ENCODE results near the gene KIAA1755.
"Not testable (repeated sequence)": the region's sequence is repeated elsewhere in the genome, so short reads cannot be mapped to it uniquely, and the experiment has no call there.

The KIAA1755 gene

GRCh38 chr20:38290829-38291814 lies 30.6 kb upstream of the KIAA1755 start:
- Histone ChIP-seq H3K4me1 (ENCODE audit: control insufficient read depth in 5 of 5, insufficient read depth in 5 of 5, low read length in 5 of 5) (peaks cover 3 to 28% (median 23%) of the 10 kb centered on the region in 5 donors), H3K27me3 (ENCODE audit: control insufficient read depth in 5 of 5, insufficient read depth in 4 of 5, low read length in 5 of 5) (no peaks in the 10 kb centered on the region), H3K36me3 (ENCODE audit: control insufficient read depth in 5 of 5, insufficient read depth in 5 of 5, low read length in 5 of 5) (no peaks in the 10 kb centered on the region), H3K9ac (ENCODE audit: low read length in 5 of 5) (no peak overlapping the region), H3K9me3 (ENCODE audit: control insufficient read depth in 5 of 5, low read length in 5 of 5) (no peaks in the 10 kb centered on the region), H3K27ac (ENCODE audit: low read depth, low read length) (no peak overlapping the region), H3K4me3 (ENCODE audit: low read depth in 1 of 5, low read length in 5 of 5) (no peak overlapping the region)

- H3K9ac ChIP-seq (ENCODE audit: low read length in 5 of 5), result no peak overlapping the region
Measured at GRCh38 chr20:38286586-38287531, 26.3 kb upstream of the KIAA1755 start.

GRCh38 chr20:38284893-38285444 lies 24.4 kb upstream of the KIAA1755 start:
- no peak overlapping the region for H3K27ac ChIP-seq (ENCODE audit: low read depth, low read length)

More at GRCh38 chr20:38286586-38287531, 26.3 kb upstream of the KIAA1755 start:
- H3K27ac ChIP-seq (ENCODE audit: low read depth, low read length), result no peak overlapping the region
- H3K4me3 ChIP-seq (ENCODE audit: low read depth in 1 of 5, low read length in 5 of 5), result no peak overlapping the region
- no peaks in the 10 kb centered on the region for H3K27me3 ChIP-seq (ENCODE audit: control insufficient read depth in 5 of 5, insufficient read depth in 4 of 5, low read length in 5 of 5)
- H3K36me3 ChIP-seq (ENCODE audit: control insufficient read depth in 5 of 5, insufficient read depth in 5 of 5, low read length in 5 of 5), result no peaks in the 10 kb centered on the region
- H3K9me3 ChIP-seq (ENCODE audit: control insufficient read depth in 5 of 5, low read length in 5 of 5), result peaks cover 0 to 4% (median 3%) of the 10 kb centered on the region in 5 donors
- peaks cover 0 to 6% (median 5%) of the 10 kb centered on the region in 5 donors for H3K4me1 ChIP-seq (ENCODE audit: control insufficient read depth in 5 of 5, insufficient read depth in 5 of 5, low read length in 5 of 5)

GRCh38 chr20:38284066-38284650 lies 23.6 kb upstream of the KIAA1755 start:
- not testable (repeated sequence) for H3K9me3 ChIP-seq (ENCODE audit: control insufficient read depth in 5 of 5, low read length in 5 of 5); H3K27me3 ChIP-seq (ENCODE audit: control insufficient read depth in 5 of 5, insufficient read depth in 4 of 5, low read length in 5 of 5); H3K9ac ChIP-seq (ENCODE audit: low read length in 5 of 5); H3K4me1 ChIP-seq (ENCODE audit: control insufficient read depth in 5 of 5, insufficient read depth in 5 of 5, low read length in 5 of 5); H3K4me3 ChIP-seq (ENCODE audit: low read depth in 1 of 5, low read length in 5 of 5); H3K27ac ChIP-seq (ENCODE audit: low read depth, low read length); H3K36me3 ChIP-seq (ENCODE audit: control insufficient read depth in 5 of 5, insufficient read depth in 5 of 5, low read length in 5 of 5)

More at GRCh38 chr20:38284893-38285444, 24.4 kb upstream of the KIAA1755 start:
- Histone ChIP-seq H3K36me3 (ENCODE audit: control insufficient read depth in 5 of 5, insufficient read depth in 5 of 5, low read length in 5 of 5) (no peaks in the 10 kb centered on the region), H3K4me3 (ENCODE audit: low read depth in 1 of 5, low read length in 5 of 5) (no peak overlapping the region), H3K27me3 (ENCODE audit: control insufficient read depth in 5 of 5, insufficient read depth in 4 of 5, low read length in 5 of 5) (no peaks in the 10 kb centered on the region), H3K9ac (ENCODE audit: low read length in 5 of 5) (no peak overlapping the region), H3K4me1 (ENCODE audit: control insufficient read depth in 5 of 5, insufficient read depth in 5 of 5, low read length in 5 of 5) (peaks cover 0 to 6% (median under 1%) of the 10 kb centered on the region in 5 donors), H3K9me3 (ENCODE audit: control insufficient read depth in 5 of 5, low read length in 5 of 5) (peaks cover 0 to 4% (median 3%) of the 10 kb centered on the region in 5 donors)

GRCh38 chr20:38283236-38283635 lies 22.7 kb upstream of the KIAA1755 start:
- H3K4me1 ChIP-seq (ENCODE audit: control insufficient read depth in 5 of 5, insufficient read depth in 5 of 5, low read length in 5 of 5), result peaks cover 0 to 6% (median 6%) of the 10 kb centered on the region in 5 donors

GRCh38 chr20:38281176-38281915 lies 20.8 kb upstream of the KIAA1755 start:
- not testable (repeated sequence) for H3K27ac ChIP-seq (ENCODE audit: low read depth, low read length)

More at GRCh38 chr20:38283236-38283635, 22.7 kb upstream of the KIAA1755 start:
- no peak overlapping the region for H3K9ac ChIP-seq (ENCODE audit: low read length in 5 of 5)
- H3K27me3 ChIP-seq (ENCODE audit: control insufficient read depth in 5 of 5, insufficient read depth in 4 of 5, low read length in 5 of 5), result no peaks in the 10 kb centered on the region
- H3K9me3 ChIP-seq (ENCODE audit: control insufficient read depth in 5 of 5, low read length in 5 of 5), result peaks cover 0 to 4% (median 3%) of the 10 kb centered on the region in 5 donors
- no peak overlapping the region for H3K27ac ChIP-seq (ENCODE audit: low read depth, low read length)
- H3K4me3 ChIP-seq (ENCODE audit: low read depth in 1 of 5, low read length in 5 of 5), result no peak overlapping the region
- H3K36me3 ChIP-seq (ENCODE audit: control insufficient read depth in 5 of 5, insufficient read depth in 5 of 5, low read length in 5 of 5), result no peaks in the 10 kb centered on the region

GRCh38 chr20:38278763-38279162 lies 18.2 kb upstream of the KIAA1755 start:
- H3K4me1 ChIP-seq (ENCODE audit: control insufficient read depth in 5 of 5, insufficient read depth in 5 of 5, low read length in 5 of 5), result peaks cover 0 to 6% (median 6%) of the 10 kb centered on the region in 5 donors
- no peaks in the 10 kb centered on the region for H3K27me3 ChIP-seq (ENCODE audit: control insufficient read depth in 5 of 5, insufficient read depth in 4 of 5, low read length in 5 of 5)
- no peaks in the 10 kb centered on the region for H3K9me3 ChIP-seq (ENCODE audit: control insufficient read depth in 5 of 5, low read length in 5 of 5)
- no peak overlapping the region for H3K9ac ChIP-seq (ENCODE audit: low read length in 5 of 5)
- no peaks in the 10 kb centered on the region for H3K36me3 ChIP-seq (ENCODE audit: control insufficient read depth in 5 of 5, insufficient read depth in 5 of 5, low read length in 5 of 5)
- H3K27ac ChIP-seq (ENCODE audit: low read depth, low read length), result no peak overlapping the region
- no peak overlapping the region for H3K4me3 ChIP-seq (ENCODE audit: low read depth in 1 of 5, low read length in 5 of 5)

More at GRCh38 chr20:38281176-38281915, 20.8 kb upstream of the KIAA1755 start:
- H3K9me3 ChIP-seq (ENCODE audit: control insufficient read depth in 5 of 5, low read length in 5 of 5); H3K4me3 ChIP-seq (ENCODE audit: low read depth in 1 of 5, low read length in 5 of 5); H3K9ac ChIP-seq (ENCODE audit: low read length in 5 of 5); H3K27me3 ChIP-seq (ENCODE audit: control insufficient read depth in 5 of 5, insufficient read depth in 4 of 5, low read length in 5 of 5); H3K36me3 ChIP-seq (ENCODE audit: control insufficient read depth in 5 of 5, insufficient read depth in 5 of 5, low read length in 5 of 5); H3K4me1 ChIP-seq (ENCODE audit: control insufficient read depth in 5 of 5, insufficient read depth in 5 of 5, low read length in 5 of 5): not testable (repeated sequence)

GRCh38 chr20:38278131-38278530 lies 17.6 kb upstream of the KIAA1755 start:
- H3K9me3 ChIP-seq (ENCODE audit: control insufficient read depth in 5 of 5, low read length in 5 of 5), result no peaks in the 10 kb centered on the region
- no peaks in the 10 kb centered on the region for H3K36me3 ChIP-seq (ENCODE audit: control insufficient read depth in 5 of 5, insufficient read depth in 5 of 5, low read length in 5 of 5)
- peaks cover 0 to 6% (median 6%) of the 10 kb centered on the region in 5 donors for H3K4me1 ChIP-seq (ENCODE audit: control insufficient read depth in 5 of 5, insufficient read depth in 5 of 5, low read length in 5 of 5)
- H3K4me3 ChIP-seq (ENCODE audit: low read depth in 1 of 5, low read length in 5 of 5), result no peak overlapping the region
- H3K27me3 ChIP-seq (ENCODE audit: control insufficient read depth in 5 of 5, insufficient read depth in 4 of 5, low read length in 5 of 5), result no peaks in the 10 kb centered on the region
- no peak overlapping the region for H3K9ac ChIP-seq (ENCODE audit: low read length in 5 of 5)
- H3K27ac ChIP-seq (ENCODE audit: low read depth, low read length), result no peak overlapping the region

GRCh38 chr20:38277691-38278090 lies 17.2 kb upstream of the KIAA1755 start:
- peaks cover 0 to 6% (median 6%) of the 10 kb centered on the region in 5 donors for H3K4me1 ChIP-seq (ENCODE audit: control insufficient read depth in 5 of 5, insufficient read depth in 5 of 5, low read length in 5 of 5)
- no peak overlapping the region for H3K9ac ChIP-seq (ENCODE audit: low read length in 5 of 5)
- H3K36me3 ChIP-seq (ENCODE audit: control insufficient read depth in 5 of 5, insufficient read depth in 5 of 5, low read length in 5 of 5), result no peaks in the 10 kb centered on the region
- no peak overlapping the region for H3K27ac ChIP-seq (ENCODE audit: low read depth, low read length)
- H3K27me3 ChIP-seq (ENCODE audit: control insufficient read depth in 5 of 5, insufficient read depth in 4 of 5, low read length in 5 of 5), result no peaks in the 10 kb centered on the region
- H3K4me3 ChIP-seq (ENCODE audit: low read depth in 1 of 5, low read length in 5 of 5), result no peak overlapping the region
- H3K9me3 ChIP-seq (ENCODE audit: control insufficient read depth in 5 of 5, low read length in 5 of 5), result no peaks in the 10 kb centered on the region

Data from subcutaneous abdominal adipose tissue (tissue), 5 donors.